B cell (primary cell): ENCODE results near the gene EEPD1. TPM values are rescaled to one million over a fixed set of nuclear protein-coding genes. Genes with fewer than 3 reads are reported as not detected.

Experiments
- ATAC-seq: fragments of 200-7000 bp; cut with Tn5 transposase; one replicate; pipeline ENCODE4 v1.10.0; 2021; ENCODE audit warnings: low read depth, mild to moderate bottlenecking, moderate number of reproducible peaks, moderate library complexity
- CTCF ChIA-PET: fragments of 350-600 bp; sonication (Branson Sonifier 250); formaldehyde crosslinking; loops from one replicate; lab custom pipeline; 2021; ENCODE audit warnings: antibody characterized with exemption, inconsistent platforms; lab: Charles Lee
- POLR2A ChIA-PET: fragments of 350-600 bp; sonication (Branson Sonifier 250); formaldehyde crosslinking; loops from one replicate; lab custom pipeline; 2021; ENCODE audit warnings: antibody characterized with exemption; lab: Charles Lee
- DNase-seq: peaks from one replicate; pipeline ENCODE4 v3.0.0; 2013
- H2AFZ ChIP-seq: 2 replicates; pipeline ENCODE4 v1.6.1; 2012; ENCODE audit warnings: mild to moderate bottlenecking, low read depth, low read length; ENCODE audit not compliant: insufficient read depth, poor library complexity, severe bottlenecking
- H3K27ac ChIP-seq, 2 donors: 1 replicate in 1 of 2; 2 replicates in 1 of 2; pipeline ENCODE4 v1.5.1; 2012 to 2013; ENCODE audit warnings: low read length in 2 of 2, mild to moderate bottlenecking in 2 of 2, moderate library complexity in 1 of 2
- H3K27me3 ChIP-seq, 4 experiments: fragments of 200-600 bp in 1 of 4; sonication (generic) in 1 of 4; replicated peaks in 1 of 4; 1 replicate in 2 of 4; 2 replicates in 2 of 4; pipeline versions ENCODE4 v1.6.1 to v1.7.0; 2013 to 2016; ENCODE audit warnings: low read length in 3 of 4, mild to moderate bottlenecking in 2 of 4, mixed read lengths in 1 of 4, moderate library complexity in 1 of 4; ENCODE audit not compliant: insufficient read depth in 4 of 4, control insufficient read depth in 3 of 4; ENCODE audit errors: control extremely low read depth in 1 of 4
- H3K36me3 ChIP-seq, 2 experiments: replicated peaks in 1 of 2; 1 replicate in 1 of 2; 2 replicates in 1 of 2; pipeline versions ENCODE4 v1.6.1 to v1.7.1; 2013; ENCODE audit warnings: low read length in 1 of 2; ENCODE audit not compliant: insufficient read depth in 2 of 2, control insufficient read depth in 1 of 2; ENCODE audit errors: control extremely low read depth in 1 of 2, extremely low read depth in 1 of 2
- H3K4me1 ChIP-seq, 2 donors: fragments of 200-600 bp in 1 of 2; sonication (generic) in 1 of 2; 1 replicate in 1 of 2; 2 replicates in 1 of 2; pipeline versions ENCODE4 v1.5.1 to v1.6.1; 2013 to 2017; ENCODE audit warnings: low read length in 2 of 2; ENCODE audit not compliant: control insufficient read depth in 2 of 2, insufficient read depth in 2 of 2
- H3K4me2 ChIP-seq: replicated peaks from 2 replicates; pipeline ENCODE3; 2012; ENCODE audit warnings: mild to moderate bottlenecking, low read depth, low read length; ENCODE audit not compliant: poor library complexity, severe bottlenecking
- H3K4me3 ChIP-seq, 5 experiments: fragments of 200-600 bp in 1 of 5; sonication (generic) in 1 of 5; 1 replicate in 3 of 5; 2 replicates in 2 of 5; pipeline versions ENCODE4 v1.5.1 to v1.7.0; 2011 to 2016; ENCODE audit warnings: low read length in 4 of 5, mild to moderate bottlenecking in 4 of 5, low read depth in 2 of 5, control low read depth in 1 of 5, moderate library complexity in 1 of 5; ENCODE audit not compliant: insufficient read depth in 1 of 5; ENCODE audit errors: control extremely low read depth in 1 of 5, extremely low read depth in 1 of 5
- H3K79me2 ChIP-seq: fragments of 200-600 bp; sonication (generic); one replicate; pipeline ENCODE4 v1.6.0; 2016; ENCODE audit warnings: low read length; ENCODE audit not compliant: control insufficient read depth, insufficient read depth
- H3K9ac ChIP-seq: fragments of 200-600 bp; sonication (generic); 2 replicates; pipeline ENCODE4 v1.6.1; 2017; ENCODE audit warnings: mild to moderate bottlenecking, low read length, moderate library complexity
- H3K9me3 ChIP-seq, 3 donors: one replicate each; pipeline versions ENCODE4 v1.6.1 to v1.7.1; 2013; ENCODE audit warnings: low read length in 2 of 3; ENCODE audit not compliant: control insufficient read depth in 2 of 3, insufficient read depth in 1 of 3; ENCODE audit errors: control extremely low read depth in 1 of 3
- H4K20me1 ChIP-seq: 2 replicates; pipeline ENCODE4 v1.6.0; 2012; ENCODE audit warnings: mild to moderate bottlenecking, low read length; ENCODE audit not compliant: insufficient read depth, control insufficient read depth, poor library complexity, severe bottlenecking
- H3K27ac Mint-ChIP-seq: one replicate; pipeline ENCODE4 v1.8.0; 2021; ENCODE audit warnings: mixed read lengths
- H3K27me3 Mint-ChIP-seq: one replicate; pipeline ENCODE4 v1.8.0; 2021; ENCODE audit warnings: mixed read lengths
- H3K4me1 Mint-ChIP-seq: one replicate; pipeline ENCODE4 v1.8.0; 2021; ENCODE audit warnings: mixed read lengths
- H3K4me3 Mint-ChIP-seq: one replicate; pipeline ENCODE4 v1.8.0; 2021; ENCODE audit warnings: mixed read lengths
- H3K9me3 Mint-ChIP-seq: one replicate; pipeline ENCODE4 v1.8.0; 2022; ENCODE audit warnings: mixed read lengths; ENCODE audit not compliant: insufficient read depth
- EZH2 ChIP-seq: IDR thresholded peaks from 2 replicates; pipeline ENCODE4 v1.6.1; 2012; ENCODE audit warnings: borderline replicate concordance, low read depth, mild to moderate bottlenecking, moderate library complexity, low read length; ENCODE audit not compliant: insufficient read depth, poor library complexity, severe bottlenecking
- WGBS: methylation state at CpG from one replicate; pipeline ENCODE4 v1.1.5; 2013; ENCODE audit warnings: missing lambda C conversion rate; ENCODE audit not compliant: insufficient coverage; 5-methylcytosine and 5-hydroxymethylcytosine counted together
- intact Hi-C: fragments of 100-400 bp; cut with micrococcal nuclease; formaldehyde crosslinking; loops from one replicate; pipeline ENCODE4 v1.10.0; 2022
- polyA plus RNA-seq: library from polyadenylated mRNA; depleted of rRNA; stranded (reverse); fragments of >200 nt; gene quantifications from 2 replicates; pipeline ENCODE4 v1.2.3, GENCODE V29; 2012
- total RNA-seq, 2 donors: library from RNA; stranded (reverse); fragments of 120-200 nt in 1 of 2; gene quantifications; 1 replicate in 1 of 2; 2 replicates in 1 of 2; pipeline versions ENCODE4 v1.2.3 to v1.2.4, GENCODE V29; 2013 to 2022
- TF ChIP-seq, protein P1 (sequence below): fragments of 200-600 bp; IDR thresholded peaks from one replicate; pipeline ENCODE4 v1.8.0; 2022; ENCODE audit warnings: antibody characterized with exemption, mild to moderate bottlenecking

Gene EEPD1
- total and polyA plus RNA-seq, 2 donors (not counting 1 experiment from before 2014, with no cell fraction given), result 0.49 to 4.1 TPM

GRCh38 chr7:36203071-36203790 lies 50.2 kb downstream of the EEPD1 start:
- Mint-ChIP-seq H3K4me1 (no peaks in the 10 kb centered on the region), H3K4me3 (no peak overlapping the region), H3K27ac (no peak overlapping the region), H3K9me3 (no peaks in the 10 kb centered on the region), H3K27me3 (peaks cover 6% of the 10 kb centered on the region)
- no peak overlapping the region for H3K27ac ChIP-seq
- no peaks in the 10 kb centered on the region for H3K4me1 ChIP-seq
- ATAC-seq (no peak), DNase-seq (no peak)
- no peak overlapping the region for H3K4me2 ChIP-seq
- no peaks in the 10 kb centered on the region for H4K20me1 ChIP-seq
- 26% methylated on average over 6 of the region's 8 CpGs for WGBS
- H3K79me2 ChIP-seq, result no peaks in the 10 kb centered on the region
- CTCF ChIA-PET, result no interaction called here
- intact Hi-C loops, result no loop called here
- H3K4me3 ChIP-seq, result no peak overlapping the region
- H3K9me3 ChIP-seq, result no peaks in the 10 kb centered on the region
- H3K9ac ChIP-seq, result no peak overlapping the region
- POLR2A ChIA-PET, result no interaction called here
- no peak for TF ChIP-seq EZH2
- TF ChIP-seq, protein P1, sequence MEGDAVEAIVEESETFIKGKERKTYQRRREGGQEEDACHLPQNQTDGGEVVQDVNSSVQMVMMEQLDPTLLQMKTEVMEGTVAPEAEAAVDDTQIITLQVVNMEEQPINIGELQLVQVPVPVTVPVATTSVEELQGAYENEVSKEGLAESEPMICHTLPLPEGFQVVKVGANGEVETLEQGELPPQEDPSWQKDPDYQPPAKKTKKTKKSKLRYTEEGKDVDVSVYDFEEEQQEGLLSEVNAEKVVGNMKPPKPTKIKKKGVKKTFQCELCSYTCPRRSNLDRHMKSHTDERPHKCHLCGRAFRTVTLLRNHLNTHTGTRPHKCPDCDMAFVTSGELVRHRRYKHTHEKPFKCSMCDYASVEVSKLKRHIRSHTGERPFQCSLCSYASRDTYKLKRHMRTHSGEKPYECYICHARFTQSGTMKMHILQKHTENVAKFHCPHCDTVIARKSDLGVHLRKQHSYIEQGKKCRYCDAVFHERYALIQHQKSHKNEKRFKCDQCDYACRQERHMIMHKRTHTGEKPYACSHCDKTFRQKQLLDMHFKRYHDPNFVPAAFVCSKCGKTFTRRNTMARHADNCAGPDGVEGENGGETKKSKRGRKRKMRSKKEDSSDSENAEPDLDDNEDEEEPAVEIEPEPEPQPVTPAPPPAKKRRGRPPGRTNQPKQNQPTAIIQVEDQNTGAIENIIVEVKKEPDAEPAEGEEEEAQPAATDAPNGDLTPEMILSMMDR, result no peak
- no peaks in the 10 kb centered on the region for H3K36me3 ChIP-seq
- no peaks in the 10 kb centered on the region for H3K27me3 ChIP-seq
- H2AFZ ChIP-seq, result no peak overlapping the region

GRCh38 chr7:36204044-36204663 lies 51.1 kb downstream of the EEPD1 start:
- no peak overlapping the region for H3K4me2 ChIP-seq
- H3K27ac Mint-ChIP-seq, result no peak overlapping the region
- no peak for TF ChIP-seq EZH2
- TF ChIP-seq, protein P1, result no peak
- H3K9me3 Mint-ChIP-seq, result no peaks in the 10 kb centered on the region
- whole genome bisulfite sequencing, result no CpG with 5 or more reads among the region's 5 CpGs
- H3K27me3 ChIP-seq, result no peaks in the 10 kb centered on the region
- no peak for DNase-seq
- intact Hi-C loops, result no loop called here
- no peaks in the 10 kb centered on the region for H3K79me2 ChIP-seq
- H3K4me1 ChIP-seq, result no peaks in the 10 kb centered on the region
- no peak overlapping the region for H3K9ac ChIP-seq
- no peak overlapping the region for H2AFZ ChIP-seq
- no peaks in the 10 kb centered on the region for H4K20me1 ChIP-seq
- no peaks in the 10 kb centered on the region for H3K36me3 ChIP-seq
- H3K9me3 ChIP-seq, result no peaks in the 10 kb centered on the region
- POLR2A ChIA-PET, result no interaction called here
- no peak overlapping the region for H3K4me3 ChIP-seq
- no peak overlapping the region for H3K4me3 Mint-ChIP-seq
- no peak for ATAC-seq
- CTCF ChIA-PET, result no interaction called here
- peaks cover 6% of the 10 kb centered on the region for H3K27me3 Mint-ChIP-seq
- H3K4me1 Mint-ChIP-seq, result no peaks in the 10 kb centered on the region
- no peak overlapping the region for H3K27ac ChIP-seq
